HG03342 (cell line): ENCODE results near the gene SYT1.

Experiments
- ATAC-seq: cut with Tn5 transposase; IDR thresholded peaks from one replicate; pipeline ENCODE4 v1.9.1; 2021; ENCODE audit warnings: mild to moderate bottlenecking, moderate library complexity; ENCODE audit not compliant: unreplicated experiment

The SYT1 gene

DNA sequence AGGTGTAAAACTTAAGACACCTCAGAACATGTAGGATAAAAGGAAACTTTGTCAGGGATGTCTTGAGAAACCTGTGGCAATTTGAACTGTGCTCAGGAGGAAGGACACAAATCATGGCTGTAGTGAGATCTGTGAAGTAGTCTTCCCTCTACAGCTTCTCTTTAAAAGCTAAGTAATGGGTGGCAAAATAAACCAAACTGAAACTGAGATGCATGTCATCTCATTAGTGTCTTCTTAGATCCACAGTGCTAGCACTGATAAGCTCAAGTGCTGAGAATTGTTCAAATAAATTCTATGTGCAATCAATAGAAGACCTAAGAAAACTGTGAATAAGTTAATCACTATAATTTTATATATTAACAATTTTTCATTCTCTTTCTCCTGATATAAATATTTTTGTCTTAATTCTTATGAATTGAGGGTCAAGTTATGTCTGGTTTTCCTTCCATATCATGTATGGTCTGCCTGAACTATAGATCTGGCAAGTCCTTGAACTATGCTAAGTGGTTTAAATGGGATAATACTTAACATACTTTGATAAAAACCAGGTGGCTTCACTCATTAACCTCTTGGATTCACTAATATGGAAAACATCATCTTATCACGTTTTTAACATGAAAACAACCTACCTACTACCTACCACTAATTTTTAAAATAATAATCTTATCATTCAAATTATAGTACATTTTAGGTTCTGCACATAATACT is 27.2 kb downstream of the SYT1 start:
- no peak for ATAC-seq

DNA sequence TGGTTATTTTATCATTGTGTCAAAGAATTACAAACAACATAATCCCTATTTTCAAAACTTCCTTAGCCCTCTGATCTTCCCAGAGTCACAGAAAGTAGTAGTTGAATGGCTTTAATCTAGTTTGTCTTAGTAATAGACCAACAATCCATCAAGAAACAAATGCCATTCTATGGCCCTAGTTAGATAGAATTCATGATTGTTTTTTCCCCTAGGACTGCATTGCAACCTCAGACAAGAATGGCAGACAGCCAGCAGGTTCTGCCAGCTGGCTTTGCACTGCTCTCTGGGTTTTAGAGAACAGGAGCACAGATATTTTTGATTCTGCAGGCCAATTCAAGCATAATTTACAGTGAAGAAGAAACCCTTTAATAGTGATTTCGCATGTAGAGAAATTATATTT is 33.8 kb downstream of the SYT1 start:
- ATAC-seq = no peak

DNA sequence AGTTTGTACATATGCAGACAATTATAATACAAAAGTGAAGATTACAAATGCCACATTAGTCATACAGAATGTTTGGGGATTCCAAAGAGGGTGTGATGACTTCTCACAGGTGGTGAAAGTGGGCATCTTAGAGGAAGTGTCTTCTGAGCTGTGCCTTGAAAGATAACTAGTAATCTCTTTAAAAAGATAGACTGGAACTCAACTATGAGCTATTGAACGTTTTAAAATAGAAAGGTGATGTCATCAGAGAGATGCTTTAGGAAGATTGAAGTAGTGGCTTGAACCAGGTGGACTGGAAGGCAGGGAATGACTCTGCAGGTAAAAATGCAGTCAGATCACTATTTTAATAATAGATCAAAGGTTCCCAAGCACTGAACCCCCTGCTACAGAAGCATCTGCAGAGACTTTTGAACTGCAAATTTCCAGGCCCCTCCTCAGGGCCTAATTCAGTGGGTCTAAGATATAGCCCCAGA is 50.3 kb downstream of the SYT1 start:
- no peak for ATAC-seq

DNA sequence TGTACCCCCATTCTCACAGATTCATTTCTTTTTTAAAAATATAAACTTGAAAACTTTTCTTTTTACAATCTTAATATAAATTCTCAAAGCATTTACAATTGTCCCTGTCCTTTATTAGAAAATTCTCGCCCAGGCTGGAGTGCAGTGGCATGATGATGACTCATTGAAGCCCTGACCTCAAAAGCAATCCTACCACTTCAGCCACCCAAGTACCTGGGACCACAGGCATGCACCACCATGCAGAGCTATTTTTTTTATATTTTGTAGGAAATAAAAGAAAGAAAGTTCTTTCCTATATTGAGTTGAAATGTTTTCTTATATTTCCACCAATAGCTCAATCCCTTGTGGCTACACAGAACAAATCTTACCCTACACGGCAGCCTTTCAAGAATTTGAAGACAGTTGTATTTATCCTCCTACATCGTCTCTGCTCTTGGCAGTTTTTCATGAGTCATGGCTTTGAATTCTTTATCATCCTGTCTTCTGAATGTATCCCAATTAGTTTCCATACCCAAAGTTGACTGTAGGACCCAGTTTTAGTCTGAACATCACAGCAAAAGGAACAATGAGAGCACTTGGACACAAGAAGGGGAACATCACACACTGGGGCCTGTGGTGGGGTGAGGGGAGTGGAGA is 52.4 kb downstream of the SYT1 start:
- no peak for ATAC-seq

DNA sequence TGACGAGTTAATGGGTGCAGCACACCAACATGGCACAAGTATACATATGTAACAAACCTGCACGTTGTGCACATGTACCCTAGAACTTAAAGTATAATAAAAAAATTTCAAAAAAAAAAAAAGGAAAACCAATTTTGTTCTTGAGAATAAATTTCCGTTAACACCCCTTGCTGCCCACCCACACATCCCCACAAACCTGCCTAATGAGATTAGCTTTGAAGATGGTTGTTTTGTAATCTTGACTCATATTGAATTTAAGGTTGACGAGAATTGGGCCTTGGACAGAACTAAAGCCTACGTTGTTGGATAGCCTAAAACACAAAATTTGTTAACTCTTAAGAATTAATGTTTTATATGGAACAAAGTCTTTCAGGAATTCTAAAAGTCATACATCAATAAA is 52.9 kb downstream of the SYT1 start:
- no peak for ATAC-seq

DNA sequence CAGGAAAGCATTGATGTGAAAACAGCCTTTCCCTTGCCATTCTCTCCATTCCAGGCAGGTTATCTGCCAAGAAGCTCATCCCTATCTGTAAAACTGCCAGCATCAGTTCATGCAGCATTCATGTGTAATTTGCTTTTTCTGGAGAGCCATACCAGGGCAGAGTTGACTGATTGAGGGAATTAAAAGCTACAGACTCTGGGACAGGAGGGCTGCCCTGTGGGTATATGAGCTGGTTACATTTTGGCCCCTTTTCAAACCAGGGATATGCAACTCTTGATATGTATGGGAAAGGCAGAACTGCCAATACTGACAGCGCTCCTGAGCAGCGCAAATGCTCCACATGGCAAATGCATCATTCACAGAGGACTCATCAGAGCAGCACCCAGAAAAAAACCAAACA is 53.7 kb downstream of the SYT1 start:
- ATAC-seq = no peak

DNA sequence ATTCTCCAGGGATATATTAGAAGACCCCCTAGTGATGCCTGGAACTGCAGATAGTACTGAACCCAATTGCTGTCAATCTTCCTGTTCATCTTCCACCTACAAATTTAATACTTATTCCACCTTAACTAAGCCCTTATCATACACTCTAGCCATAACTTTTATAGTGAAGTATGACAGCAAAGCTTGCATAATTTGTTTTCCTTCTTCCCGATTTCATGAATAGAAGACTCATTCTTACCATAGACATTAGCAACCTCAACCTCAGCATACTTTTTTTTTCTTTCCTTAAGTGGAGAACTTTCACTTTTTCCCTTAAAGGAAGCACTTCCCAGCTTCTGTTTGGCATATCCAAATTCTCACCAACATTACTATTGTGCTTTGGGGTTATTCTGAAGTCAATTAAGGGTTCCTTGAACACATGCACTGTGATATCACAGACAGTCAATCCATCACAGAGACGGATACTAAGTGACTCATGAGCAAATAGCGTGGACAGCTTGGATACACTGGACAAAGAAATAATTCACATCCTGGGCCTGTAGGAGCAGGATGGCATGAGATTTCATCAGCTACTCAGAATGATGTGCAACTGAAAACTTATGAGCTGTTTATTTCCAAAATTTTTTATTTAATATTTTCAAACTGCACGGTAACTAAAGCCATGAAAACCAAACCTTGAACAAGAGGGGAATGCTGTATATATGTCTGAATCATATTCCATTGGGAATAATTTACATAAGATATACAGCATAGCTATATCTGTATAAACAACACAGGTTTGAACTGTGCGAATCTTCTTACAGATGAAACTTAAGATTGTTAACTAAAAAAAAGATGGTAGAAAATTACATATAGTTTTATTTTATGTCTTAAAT is 63.9 kb downstream of the SYT1 start:
- ATAC-seq = no peak

DNA sequence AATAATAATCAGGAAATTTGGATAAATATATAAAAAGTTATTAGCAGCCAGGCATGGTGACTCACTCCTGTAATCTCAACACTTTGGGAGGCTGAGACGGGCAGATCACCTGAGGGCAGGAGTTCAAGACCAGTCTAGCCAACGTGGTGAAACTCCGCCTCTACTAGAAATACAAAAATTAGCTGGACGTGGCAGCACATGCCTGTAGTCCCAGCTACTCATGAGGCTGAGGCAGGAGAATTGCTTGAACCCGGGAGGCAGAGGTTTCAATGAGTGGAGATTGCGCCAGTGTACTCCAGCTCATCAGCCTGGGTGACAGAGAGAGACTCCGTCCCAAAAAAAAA is 64.5 kb downstream of the SYT1 start:
- ATAC-seq = no peak

DNA sequence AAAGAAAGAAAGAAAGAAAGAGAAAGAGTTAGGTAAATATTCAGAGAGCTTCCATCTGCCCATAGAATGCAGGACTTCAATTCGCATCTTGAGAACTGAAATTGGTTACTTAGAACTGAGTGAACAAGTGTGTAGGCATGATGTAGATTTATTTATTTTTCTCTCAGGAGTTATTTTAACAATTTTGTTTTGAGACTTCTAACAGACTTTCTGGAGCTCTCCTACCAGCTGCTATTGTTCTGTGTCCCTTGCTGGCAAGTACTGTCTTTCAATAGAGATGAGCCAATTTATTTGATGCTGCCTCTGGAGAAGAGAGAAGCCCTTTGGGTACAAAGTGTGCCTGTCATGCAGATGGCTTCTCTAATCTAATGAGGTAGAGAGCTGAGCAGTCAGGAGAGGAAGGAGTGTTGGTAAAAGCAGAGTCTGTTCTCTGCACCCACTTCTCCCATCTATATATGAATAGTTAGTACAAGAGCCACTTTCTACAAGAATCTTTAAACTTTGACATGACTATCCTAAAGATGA is 67.0 kb downstream of the SYT1 start:
- no peak for ATAC-seq

DNA sequence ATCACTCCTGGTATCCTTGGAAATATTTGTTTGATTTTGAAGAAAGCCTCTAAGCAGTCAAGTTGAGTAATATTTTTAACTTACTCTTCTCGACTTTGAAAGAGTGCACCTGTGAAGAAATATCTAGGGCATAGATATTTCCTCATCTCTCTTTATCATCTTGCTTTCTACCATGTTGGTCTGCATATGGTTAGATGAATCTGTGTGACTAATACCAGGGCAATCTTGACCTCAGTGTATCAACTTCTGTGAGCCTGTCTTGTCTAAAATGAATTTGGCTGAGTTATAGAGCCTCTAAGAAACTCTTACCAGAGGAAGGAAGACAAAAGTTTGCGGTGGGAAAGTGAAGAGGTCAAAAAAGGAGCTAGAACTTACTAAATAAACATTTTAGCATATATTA is 68.4 kb downstream of the SYT1 start:
- ATAC-seq = no peak

DNA sequence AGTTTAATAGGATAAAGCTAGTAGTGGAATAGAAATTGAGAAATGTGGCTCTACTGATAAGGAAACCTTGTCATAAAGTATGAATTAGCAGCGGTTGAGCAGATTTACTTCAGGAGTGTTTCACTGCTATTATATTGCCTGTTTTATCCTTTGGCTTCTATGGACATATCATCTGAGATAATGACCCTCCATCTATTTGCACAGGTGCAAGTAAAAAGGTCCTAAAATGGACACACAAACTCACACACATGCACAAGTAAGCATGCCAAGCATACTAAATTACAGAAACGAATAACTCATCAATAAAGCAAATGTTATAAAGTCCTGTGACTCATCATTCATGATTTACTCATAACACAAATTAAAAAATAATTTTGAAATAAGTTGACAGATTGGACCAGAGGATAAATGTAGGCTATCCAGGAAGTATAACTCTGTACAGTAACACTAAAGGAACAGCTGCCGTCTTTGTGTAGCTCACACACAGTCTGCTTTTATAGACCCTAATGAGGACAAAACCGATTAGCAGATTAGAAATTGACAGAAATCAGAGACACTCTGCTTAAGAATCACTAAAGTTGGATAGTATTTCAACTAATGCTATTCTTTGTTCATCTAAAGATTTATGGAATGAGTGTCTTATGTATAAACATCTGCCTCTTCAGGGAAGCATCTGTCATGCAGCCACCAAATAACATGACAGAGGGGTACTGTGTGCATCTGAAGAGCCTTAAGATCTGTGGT is 73.9 kb downstream of the SYT1 start:
- no peak for ATAC-seq

DNA sequence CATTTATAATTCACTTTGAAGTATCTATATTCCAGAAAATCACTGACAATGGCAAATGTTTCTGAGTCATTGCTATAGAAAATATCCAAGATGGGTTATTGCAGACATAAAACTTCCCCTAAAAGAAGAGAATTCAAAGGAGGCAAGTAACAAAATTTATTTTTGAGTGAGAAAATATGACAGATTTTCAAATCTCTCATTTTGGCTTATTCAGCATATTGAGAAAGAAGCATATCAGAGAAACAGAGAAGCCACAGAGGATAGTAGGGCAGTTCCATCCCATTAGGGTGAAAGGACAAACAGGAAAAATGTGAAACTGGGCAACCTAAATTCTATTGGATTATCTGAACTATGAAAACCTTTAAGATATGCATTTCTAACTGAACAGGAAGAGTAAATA is 85.0 kb downstream of the SYT1 start:
- ATAC-seq = no peak

DNA sequence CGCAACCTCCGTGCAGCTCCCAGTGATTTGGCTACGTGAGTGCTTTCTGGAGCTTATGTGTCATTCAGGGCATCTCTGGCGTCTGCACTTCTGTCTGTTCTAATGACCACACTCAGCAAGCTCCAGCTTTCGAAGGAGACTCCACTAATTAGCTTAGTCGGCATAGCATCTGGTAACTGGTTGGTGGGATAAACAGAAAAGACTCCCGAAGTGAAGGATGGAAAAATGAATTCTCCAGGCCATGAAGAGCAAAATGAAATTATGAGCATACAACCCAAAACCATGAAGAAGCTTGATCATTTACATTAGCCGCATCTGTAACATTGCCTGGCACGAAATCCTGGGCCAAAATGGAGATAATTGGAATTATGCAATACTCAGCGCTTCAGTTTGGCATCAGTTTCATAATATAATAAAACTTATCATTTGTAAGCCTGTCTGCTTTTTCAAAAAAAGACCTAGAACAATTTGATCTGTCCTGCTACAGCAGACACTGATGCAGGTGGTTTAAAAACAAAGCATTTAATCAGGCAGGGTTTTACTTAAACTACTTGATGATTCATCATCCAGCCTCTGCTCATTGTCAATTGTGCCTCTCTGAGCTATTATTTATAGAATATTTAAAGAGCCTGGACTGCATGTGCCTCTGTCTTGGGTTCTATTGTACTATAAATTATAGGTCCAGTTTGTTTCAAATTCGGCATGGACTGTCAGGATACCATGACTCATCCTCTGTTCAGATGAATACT is 87.4 kb downstream of the SYT1 start:
- ATAC-seq = no peak

DNA sequence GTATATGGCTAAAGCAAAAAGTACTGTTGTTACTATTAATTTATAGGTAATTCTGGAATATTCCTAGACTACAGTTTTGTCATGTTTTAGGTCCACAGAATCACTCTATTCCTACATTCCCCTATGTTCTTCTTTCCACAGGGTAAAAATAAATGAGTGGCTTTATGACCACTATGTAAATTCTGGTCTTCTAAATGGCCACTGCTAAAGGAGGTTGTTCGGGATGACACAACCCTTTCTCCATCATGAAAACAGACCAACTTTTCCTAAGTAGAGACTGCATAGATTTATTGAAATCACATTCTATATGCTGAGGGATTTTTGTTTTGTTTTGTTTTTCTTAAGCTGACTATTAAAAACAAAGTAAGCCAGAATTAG is 88.0 kb downstream of the SYT1 start:
- ATAC-seq = no peak

DNA sequence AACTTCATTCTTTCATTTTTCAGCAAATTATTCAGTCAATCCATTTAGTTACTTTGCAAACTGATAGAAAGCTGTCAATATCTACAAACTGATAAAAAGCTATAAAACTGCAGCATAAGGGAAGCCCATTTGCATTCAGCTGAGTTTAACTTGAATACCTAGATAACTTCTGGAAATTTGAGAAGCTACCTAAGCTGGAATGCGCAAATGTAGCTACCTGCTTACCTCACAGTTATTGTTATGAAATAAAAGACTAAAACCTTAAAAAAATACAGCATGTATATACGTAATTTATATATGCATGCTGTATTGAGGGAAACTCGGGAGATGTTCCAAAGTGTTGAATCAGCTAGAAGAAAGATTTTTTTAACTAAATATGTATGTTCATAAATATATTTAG is 94.4 kb downstream of the SYT1 start:
- ATAC-seq = no peak

DNA sequence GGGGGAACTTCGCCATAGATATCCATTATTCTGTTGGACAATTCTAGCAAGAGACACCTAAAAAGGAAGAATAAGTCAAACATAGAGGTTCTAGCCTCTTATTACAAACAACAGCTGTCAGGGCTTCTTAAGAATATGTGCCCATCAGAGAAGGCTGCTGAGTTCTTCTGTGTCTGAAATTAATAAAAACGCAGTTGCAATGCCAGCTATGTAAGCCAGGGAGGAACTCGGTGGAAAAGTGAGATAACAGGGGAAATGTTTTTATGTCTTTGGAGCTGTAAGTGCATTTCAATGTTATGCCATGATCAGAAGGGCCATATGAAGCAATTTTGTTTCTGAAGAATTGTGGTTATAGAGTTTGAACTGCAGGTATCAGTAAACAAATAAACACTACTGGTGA is 95.0 kb downstream of the SYT1 start:
- ATAC-seq = no peak

DNA sequence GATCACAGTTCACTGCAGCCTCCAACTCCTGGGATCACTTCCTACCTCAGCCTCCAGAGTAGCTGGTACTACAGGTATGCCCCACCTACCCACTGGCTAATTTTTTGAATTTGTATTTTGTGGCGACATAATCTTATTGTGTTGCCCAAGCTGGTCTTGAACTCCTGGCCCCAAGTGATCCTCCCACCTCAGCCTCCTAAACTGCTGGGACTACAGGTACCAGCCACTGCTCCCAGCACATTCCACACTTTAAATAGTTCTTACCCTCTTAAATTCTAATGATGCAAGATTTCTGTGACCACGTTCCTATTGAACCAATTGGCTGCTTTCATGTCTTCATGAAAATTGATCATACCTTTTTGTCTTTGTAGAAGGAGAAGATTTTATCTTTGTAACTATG is 96.6 kb downstream of the SYT1 start:
- ATAC-seq = no peak

DNA sequence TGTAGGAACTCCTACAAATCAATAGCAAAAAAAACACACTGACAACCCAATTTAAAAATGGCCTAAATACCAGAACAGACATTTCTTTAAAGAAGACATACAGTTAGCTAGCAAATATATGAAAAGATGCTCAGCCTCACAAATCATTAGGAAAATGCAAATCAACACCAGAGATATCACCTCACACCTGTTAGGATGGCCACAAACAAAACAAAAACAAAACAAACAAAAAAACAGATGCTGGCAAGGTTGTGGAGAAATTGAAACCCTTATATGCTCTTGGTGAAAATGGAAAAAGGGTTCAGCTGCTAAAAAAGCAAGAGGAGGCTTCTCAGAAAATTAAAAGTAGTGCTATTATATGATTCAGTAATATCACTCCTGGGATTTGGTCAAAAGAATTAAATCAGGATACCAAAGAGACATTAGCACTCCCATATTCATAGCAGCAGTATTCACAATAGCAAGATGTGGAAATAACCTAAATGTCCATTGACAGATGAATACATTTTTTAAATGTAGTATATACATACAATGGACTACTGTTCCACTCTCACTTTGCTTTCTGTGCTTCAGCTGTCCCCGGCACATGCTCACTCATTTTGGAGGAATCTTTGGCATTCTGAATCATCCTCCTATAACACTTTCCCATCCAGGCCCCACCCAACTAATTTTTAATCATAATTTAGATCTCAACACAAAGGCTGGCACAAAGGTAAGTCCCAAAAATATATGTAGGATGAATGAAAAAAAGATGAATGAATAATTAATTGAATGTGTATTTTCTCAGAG is 99.1 kb downstream of the SYT1 start:
- ATAC-seq = no peak

DNA sequence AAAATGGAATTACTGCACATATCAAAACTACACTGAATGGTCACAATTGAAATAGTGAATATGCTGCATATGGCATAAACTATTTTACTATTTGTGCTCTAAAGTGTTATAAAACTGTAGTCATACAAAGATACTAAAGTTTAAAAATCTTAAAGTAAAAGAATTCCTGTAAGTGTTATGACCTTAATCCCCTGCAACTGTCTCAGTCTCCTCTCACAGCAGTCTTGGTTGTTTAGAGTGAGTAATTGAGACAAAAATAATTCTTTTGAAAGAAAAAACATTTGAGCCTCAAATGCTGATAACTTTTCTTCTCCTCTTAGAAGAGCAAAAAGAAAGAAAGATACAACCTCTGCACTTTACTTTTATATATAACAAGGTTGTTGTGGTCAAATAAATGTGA is 99.9 kb downstream of the SYT1 start:
- ATAC-seq = no peak

DNA sequence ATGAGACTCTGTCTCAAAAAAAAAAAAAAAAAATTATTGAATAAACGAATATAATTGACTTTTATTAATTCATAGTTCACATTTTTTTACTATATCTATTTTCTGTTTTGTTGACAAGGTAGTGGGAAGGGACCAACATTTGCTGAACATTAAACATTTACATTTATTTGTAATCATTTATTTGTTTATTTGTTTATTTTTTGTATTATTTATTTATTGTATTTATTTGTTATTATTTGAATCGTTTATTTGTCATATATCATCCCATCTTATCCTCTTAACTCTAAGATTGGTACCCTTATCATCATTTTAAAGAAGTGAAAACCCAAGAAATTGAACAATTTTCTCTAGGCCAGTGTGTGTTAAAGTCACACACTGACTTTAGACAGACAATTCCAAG is 101.5 kb downstream of the SYT1 start:
- no peak for ATAC-seq
